GM12878 (cell line): Measurements from ENCODE around the gene C1QTNF1. TPM values are rescaled to one million over a fixed set of nuclear protein-coding genes. Genes with fewer than 3 reads are reported as not detected.

ENCODE experiments used
- ATAC-seq: fragments of 200-7000 bp; cut with Tn5 transposase; 3 replicates; pipeline ENCODE4 v1.9.1; 2020; ENCODE audit warnings: mild to moderate bottlenecking, moderate library complexity
- BruUV-seq: library from RNA; stranded (reverse); fragments of 400-500 nt; replicated peaks from 2 replicates; lab custom pipeline; 2021; lab: Mats Ljungman, UMichigan
- CTCF ChIA-PET: fragments of 300-600 bp; sonication (Branson Sonifier 250); formaldehyde crosslinking; extraction: SDS; loops from one replicate; lab custom pipeline; 2021; ENCODE audit warnings: inconsistent platforms; lab: Yijun Ruan, JAX
- POLR2A ChIA-PET: fragments of 350-600 bp; formaldehyde crosslinking; extraction: SDS; loops from one replicate; lab custom pipeline; 2021; ENCODE audit warnings: inconsistent platforms; lab: Charles Lee
- RAD21 ChIA-PET: fragments of 300-600 bp; sonication (Branson Sonifier 250); formaldehyde crosslinking; loops from one replicate; lab custom pipeline; 2023; ENCODE audit warnings: antibody characterized with exemption; ENCODE audit not compliant: unreplicated experiment; lab: Charles Lee
- SMC1A ChIA-PET: fragments of 300-600 bp; sonication (Branson Sonifier 250); formaldehyde crosslinking; loops from one replicate; lab custom pipeline; 2023; ENCODE audit not compliant: unreplicated experiment, uncharacterized antibody; lab: Charles Lee
- DNase-seq: peaks from one replicate; pipeline ENCODE4 v3.0.0-alpha.2; 2011; ENCODE audit warnings: low read depth, low spot score
- FAIRE-seq: peaks from 3 replicates; lab custom pipeline; 2011; peaks lifted over from hg19 to GRCh38; lab: Jason Lieb, UNC
- H2AFZ ChIP-seq: 2 replicates; pipeline ENCODE4 v1.6.0; 2011; ENCODE audit warnings: low read depth, low read length, control low read depth; ENCODE audit not compliant: control insufficient read depth
- H3K27ac ChIP-seq: 2 replicates; pipeline ENCODE4 v1.5.1; 2011; ENCODE audit warnings: control low read depth; ENCODE audit not compliant: control insufficient read depth, insufficient read depth
- H3K27me3 ChIP-seq, 2 experiments: replicated peaks in 1 of 2; 2 replicates each; pipeline versions ENCODE4 v1.6.0 to v1.6.1; 2011; ENCODE audit warnings: low read length in 1 of 2; ENCODE audit not compliant: control insufficient read depth in 2 of 2, insufficient read depth in 2 of 2
- H3K36me3 ChIP-seq, 2 experiments: 2 replicates each; pipeline ENCODE4 v1.5.1; 2011; ENCODE audit warnings: low read length in 1 of 2; ENCODE audit not compliant: control insufficient read depth in 2 of 2, insufficient read depth in 2 of 2
- H3K4me1 ChIP-seq: 2 replicates; pipeline ENCODE4 v1.6.1; 2011; ENCODE audit warnings: mild to moderate bottlenecking, low read length, moderate library complexity, mixed read lengths; ENCODE audit not compliant: control insufficient read depth, insufficient read depth
- H3K4me2 ChIP-seq: 2 replicates; pipeline ENCODE4 v1.6.0; 2011; ENCODE audit warnings: control low read depth; ENCODE audit not compliant: control insufficient read depth, insufficient read depth
- H3K4me3 ChIP-seq: fragments of 200-600 bp; sonication (generic); 2 replicates; pipeline ENCODE4 v1.5.1; 2016
- H3K79me2 ChIP-seq: 2 replicates; pipeline ENCODE4 v1.6.0; 2011; ENCODE audit warnings: low read length; ENCODE audit not compliant: control insufficient read depth, insufficient read depth
- H3K9ac ChIP-seq: 2 replicates; pipeline ENCODE4 v1.8.0; 2011; ENCODE audit warnings: low read length, control low read depth, mixed read lengths; ENCODE audit not compliant: control insufficient read depth, insufficient read depth
- H3K9me3 ChIP-seq: replicated peaks from 3 replicates; pipeline ENCODE4 v1.5.1; 2011; ENCODE audit warnings: mild to moderate bottlenecking, low read length; ENCODE audit not compliant: control insufficient read depth, insufficient read depth
- H4K20me1 ChIP-seq: 2 replicates; pipeline ENCODE4 v1.6.0; 2011; ENCODE audit not compliant: control insufficient read depth, insufficient read depth
- BHLHE40 ChIP-seq, 2 experiments: fragments of 450-650 bp in 1 of 2; IDR thresholded peaks; 2 replicates each; pipeline ENCODE4 v1.6.1; 2011 to 2017; ENCODE audit warnings: low read depth in 2 of 2, borderline replicate concordance in 1 of 2, improper control_type of control experiment in 1 of 2, low read length in 1 of 2, mild to moderate bottlenecking in 1 of 2
- KAT2A ChIP-seq: conservative IDR thresholded peaks from 2 replicates; pipeline ENCODE4 v1.6.1; 2011; ENCODE audit warnings: low read depth, low read length; ENCODE audit not compliant: control insufficient read depth
- NR2C1 ChIP-seq: fragments of 450-650 bp; IDR thresholded peaks from 2 replicates; pipeline ENCODE4 v1.6.1; 2017; ENCODE audit warnings: antibody characterized with exemption, mild to moderate bottlenecking, moderate library complexity
- YBX1 ChIP-seq: fragments of 450-650 bp; IDR thresholded peaks from 2 replicates; pipeline ENCODE4 v1.6.1; 2016; ENCODE audit warnings: antibody characterized with exemption
- ZBTB11 ChIP-seq: fragments of 450-650 bp; formaldehyde crosslinking; IDR thresholded peaks from 2 replicates; pipeline ENCODE4 v1.5.0; 2022; ENCODE audit warnings: mild to moderate bottlenecking, missing genetic modification characterization
- WGBS: methylation state at CpG from one replicate; pipeline ENCODE4 v1.1.6; 2016; ENCODE audit warnings: low lambda C conversion rate; ENCODE audit not compliant: insufficient replicate concordance, insufficient coverage; ENCODE audit errors: missing lambda C conversion rate; 5-methylcytosine and 5-hydroxymethylcytosine counted together
- in situ Hi-C: fragments of 300-500 bp; cut with MboI; formaldehyde crosslinking; loops from 9 replicates; pipeline ENCODE4 v1.14.3; 2018; ENCODE audit warnings: mixed read lengths
- intact Hi-C: fragments of 100-400 bp; cut with micrococcal nuclease; formaldehyde crosslinking; loops from one replicate; pipeline ENCODE4 v1.14.2; 2022; ENCODE audit not compliant: unreplicated experiment
- polyA plus RNA-seq, 11 experiments: library from polyadenylated mRNA; depleted of rRNA in 4 of 11; unstranded in 6 of 11; stranded (reverse) in 5 of 11; fragments of >200 nt; fragmentation: Nextera tagmentation in 4 of 11; fragmentation: Illumina TruSeq in 1 of 11; extraction: Ambion mirVana in 4 of 11; extraction: Trizol in 1 of 11; gene quantifications; 1 replicate in 1 of 11; 2 replicates in 10 of 11; pipeline versions ENCODE4 v1.2.1 to v1.2.3, GENCODE V29; 2011 to 2016; ENCODE audit warnings: inconsistent platforms in 2 of 11, missing spikeins in 2 of 11, low read depth in 1 of 11
- total RNA-seq, 4 experiments: library from RNA; depleted of rRNA in 3 of 4; stranded (reverse); fragments of >200 nt in 3 of 4; fragmentation: Illumina TruSeq in 1 of 4; extraction: Trizol in 1 of 4; gene quantifications; 2 replicates each; pipeline versions ENCODE4 v1.2.1 to v1.2.3, GENCODE V29; 2013 to 2021
- TF ChIP-seq, protein P1 (sequence below), 3 experiments: IDR thresholded peaks in 2 of 3; conservative IDR thresholded peaks in 1 of 3; 2 replicates each; pipeline ENCODE4 v1.5.1; 2011; ENCODE audit warnings: low read depth in 3 of 3, low read length in 3 of 3, mild to moderate bottlenecking in 3 of 3, control low read depth in 2 of 3, moderate library complexity in 2 of 3, inconsistent platforms in 1 of 3, mixed read lengths in 1 of 3; ENCODE audit not compliant: control insufficient read depth in 2 of 3, insufficient read depth in 1 of 3; ENCODE audit errors: extremely low read depth in 1 of 3

The C1QTNF1 gene
- total and polyA plus RNA-seq, 10 of the 15 experiments (the other 5 are each of a cell fraction or from before 2014, with no cell fraction given): 0.05 to 1.1 (median 0.15) TPM; not detected in 4

DNA sequence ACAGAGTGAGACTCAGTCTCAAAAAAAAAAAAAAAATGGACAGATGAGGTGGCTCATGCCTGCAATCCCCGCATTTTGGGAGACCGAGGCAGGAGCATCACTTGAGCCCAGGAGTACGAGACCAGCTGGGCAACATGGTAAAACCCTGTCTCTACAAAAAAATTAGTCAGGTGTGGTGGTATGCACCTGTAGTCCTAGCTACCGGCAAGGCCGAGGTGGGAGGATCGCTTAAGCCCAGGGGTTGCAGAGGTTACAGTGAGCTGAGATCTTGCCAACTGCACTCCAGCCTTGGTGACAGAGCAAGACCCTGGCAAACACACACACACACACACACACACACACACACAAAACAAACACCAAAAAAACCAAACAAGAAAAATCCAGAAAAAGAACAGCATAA is 43.0 kb downstream of the C1QTNF1 start:
- CTCF ChIA-PET: interaction anchor here (0.8 to 2.3 kb wide), 6 partner anchors 18 to 326 kb away, joined by 3 to 8 read pairs (median 4); no protein-coding TSS in a partner anchor
- Histone ChIP-seq H3K4me2 (no peak overlapping the region), H3K79me2 (no peaks in the 10 kb centered on the region), H3K36me3 (no peaks in the 10 kb centered on the region), H3K9ac (no peak overlapping the region), H3K9me3 (no peaks in the 10 kb centered on the region), H3K4me1 (no peaks in the 10 kb centered on the region), H2AFZ (no peak overlapping the region), H3K4me3 (no peak overlapping the region), H3K27me3 (no peaks in the 10 kb centered on the region), H4K20me1 (no peaks in the 10 kb centered on the region), H3K27ac (no peak overlapping the region)
- POLR2A ChIA-PET: no interaction called here
- RAD21 ChIA-PET: no interaction called here
- no peak for ATAC-seq
- SMC1A ChIA-PET: interaction anchor here (0.6 kb wide), 1 partner anchor 57 kb away, joined by 3 read pairs; the partner anchor contains the start of gene CANT1
- no TSS peak for BruUV-seq
- in situ Hi-C loops (no loop called here), intact Hi-C loops (no loop called here)
- 79% methylated on average over 6 of the region's 6 CpGs for WGBS
- TF ChIP-seq KAT2A (no peak), NR2C1 (no peak)
- TF ChIP-seq, protein P1, sequence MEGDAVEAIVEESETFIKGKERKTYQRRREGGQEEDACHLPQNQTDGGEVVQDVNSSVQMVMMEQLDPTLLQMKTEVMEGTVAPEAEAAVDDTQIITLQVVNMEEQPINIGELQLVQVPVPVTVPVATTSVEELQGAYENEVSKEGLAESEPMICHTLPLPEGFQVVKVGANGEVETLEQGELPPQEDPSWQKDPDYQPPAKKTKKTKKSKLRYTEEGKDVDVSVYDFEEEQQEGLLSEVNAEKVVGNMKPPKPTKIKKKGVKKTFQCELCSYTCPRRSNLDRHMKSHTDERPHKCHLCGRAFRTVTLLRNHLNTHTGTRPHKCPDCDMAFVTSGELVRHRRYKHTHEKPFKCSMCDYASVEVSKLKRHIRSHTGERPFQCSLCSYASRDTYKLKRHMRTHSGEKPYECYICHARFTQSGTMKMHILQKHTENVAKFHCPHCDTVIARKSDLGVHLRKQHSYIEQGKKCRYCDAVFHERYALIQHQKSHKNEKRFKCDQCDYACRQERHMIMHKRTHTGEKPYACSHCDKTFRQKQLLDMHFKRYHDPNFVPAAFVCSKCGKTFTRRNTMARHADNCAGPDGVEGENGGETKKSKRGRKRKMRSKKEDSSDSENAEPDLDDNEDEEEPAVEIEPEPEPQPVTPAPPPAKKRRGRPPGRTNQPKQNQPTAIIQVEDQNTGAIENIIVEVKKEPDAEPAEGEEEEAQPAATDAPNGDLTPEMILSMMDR (IDR thresholded peaks at IDR 0.05 in 2 of 3, conservative IDR thresholded peaks at IDR 0.05 in 1 of 3; ENCODE audit: control insufficient read depth in 2 of 3, extremely low read depth in 1 of 3, insufficient read depth in 1 of 3, low read depth in 3 of 3, low read length in 3 of 3): no peak
- FAIRE-seq: no peak
- DNase-seq: no peak

DNA sequence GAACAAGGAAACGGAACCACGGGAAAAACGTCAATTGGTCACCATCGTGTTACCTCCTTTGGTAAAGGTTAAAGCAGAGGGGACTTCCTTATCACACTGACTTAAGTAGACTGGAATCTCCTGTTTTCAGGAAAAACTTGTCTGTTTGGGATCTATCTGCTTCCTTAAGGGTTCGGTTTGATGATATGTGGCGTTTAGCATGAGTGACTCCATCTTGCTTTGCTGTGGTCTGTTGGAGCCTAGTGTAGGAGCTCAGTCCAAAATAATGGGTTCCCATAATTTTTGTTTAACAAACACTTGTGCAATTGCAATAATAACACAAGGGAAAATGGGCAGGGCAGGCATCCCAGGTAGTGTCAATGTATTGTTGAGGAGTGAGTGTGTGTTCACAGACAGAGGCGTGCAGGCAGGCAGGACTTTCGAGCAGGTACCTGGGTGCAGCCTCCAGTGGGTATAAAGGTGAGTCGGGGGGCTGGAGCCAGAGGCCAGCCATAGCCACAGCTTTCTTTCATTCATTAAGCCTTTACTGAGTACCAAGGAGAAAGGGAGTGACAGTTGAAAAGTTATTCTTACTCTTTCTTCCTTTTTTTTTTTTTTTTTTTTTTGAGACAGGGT is 46.4 kb downstream of the C1QTNF1 start:
- no TSS peak for BruUV-seq
- no peaks in the 10 kb centered on the region; the same call in 1 of the 2 replicates for H3K4me1 ChIP-seq
- 48% methylated on average over 9 of the region's 9 CpGs for WGBS
- no peak for FAIRE-seq
- POLR2A ChIA-PET: no interaction called here
- peaks cover 2% of the 10 kb centered on the region for H3K79me2 ChIP-seq
- ATAC-seq: no peak
- RAD21 ChIA-PET: interaction anchor here (0.5 kb wide), 1 partner anchor 9 kb away, joined by 3 read pairs; no protein-coding TSS in a partner anchor
- H3K27me3 ChIP-seq: no peaks in the 10 kb centered on the region
- no peak overlapping the region for H3K4me2 ChIP-seq
- CTCF ChIA-PET: interaction anchor here (0.6 to 1.3 kb wide), 4 partner anchors 13 to 321 kb away, joined by 3 to 4 read pairs (median 3); no protein-coding TSS in a partner anchor
- in situ Hi-C loops: no loop called here
- no peak overlapping the region for H2AFZ ChIP-seq
- no peak overlapping the region for H3K4me3 ChIP-seq
- no peaks in the 10 kb centered on the region for H3K9me3 ChIP-seq
- DNase-seq: no peak
- H3K27ac ChIP-seq: no peak overlapping the region
- H4K20me1 ChIP-seq: no peaks in the 10 kb centered on the region
- SMC1A ChIA-PET: no interaction called here
- no peak overlapping the region for H3K9ac ChIP-seq
- intact Hi-C loops: no loop called here
- H3K36me3 ChIP-seq: no peaks in the 10 kb centered on the region
- TF ChIP-seq BHLHE40 (IDR thresholded peaks at IDR 0.05; ENCODE audit: borderline replicate concordance in 1 of 2, low read depth in 2 of 2, low read length in 1 of 2): no peak
- TF ChIP-seq ZBTB11 (CRISPR knock-in tag): no peak
- TF ChIP-seq YBX1: no peak
